ENCODE results near the gene MAST4.

Gene MAST4

DNA sequence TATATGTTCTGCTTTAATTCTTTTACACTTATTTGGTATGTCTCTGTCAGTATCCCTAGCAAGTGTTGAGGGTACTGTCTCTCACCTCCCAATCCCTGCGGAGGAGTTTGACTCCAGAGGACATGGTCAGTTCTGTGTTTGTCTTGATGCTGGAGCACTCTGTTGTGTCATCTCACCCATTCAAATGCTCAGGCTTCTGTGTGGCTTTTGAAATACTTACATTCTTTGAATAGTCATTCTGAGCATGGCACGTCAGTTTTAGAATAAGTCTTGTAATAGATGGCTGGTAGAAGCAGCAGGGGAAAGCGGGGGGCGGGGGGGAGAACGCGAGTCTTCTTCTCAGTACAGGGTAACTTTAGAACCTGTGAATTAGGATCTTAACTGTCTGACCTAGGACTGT is 12.3 kb downstream of the MAST4 start:
- Histone ChIP-seq H3K9ac (no peak overlapping the region), H3K4me3 (ENCODE audit: low read depth, low read length) (no peak overlapping the region), H3K79me2 (no peaks in the 10 kb centered on the region), H3K27me3 (ENCODE audit: control insufficient read depth, insufficient read depth, low read length) (no peaks in the 10 kb centered on the region), H3K36me3 (ENCODE audit: control insufficient read depth, insufficient read depth, low read length) (no peaks in the 10 kb centered on the region), H3K9me3 (ENCODE audit: control insufficient read depth, low read length) (no peaks in the 10 kb centered on the region), H3K4me2 (ENCODE audit: low read length) (no peak overlapping the region), H3K27ac (no peak overlapping the region), H3K4me1 (no peaks in the 10 kb centered on the region), H2AFZ (no peak overlapping the region)
- TF ChIP-seq, protein P1, sequence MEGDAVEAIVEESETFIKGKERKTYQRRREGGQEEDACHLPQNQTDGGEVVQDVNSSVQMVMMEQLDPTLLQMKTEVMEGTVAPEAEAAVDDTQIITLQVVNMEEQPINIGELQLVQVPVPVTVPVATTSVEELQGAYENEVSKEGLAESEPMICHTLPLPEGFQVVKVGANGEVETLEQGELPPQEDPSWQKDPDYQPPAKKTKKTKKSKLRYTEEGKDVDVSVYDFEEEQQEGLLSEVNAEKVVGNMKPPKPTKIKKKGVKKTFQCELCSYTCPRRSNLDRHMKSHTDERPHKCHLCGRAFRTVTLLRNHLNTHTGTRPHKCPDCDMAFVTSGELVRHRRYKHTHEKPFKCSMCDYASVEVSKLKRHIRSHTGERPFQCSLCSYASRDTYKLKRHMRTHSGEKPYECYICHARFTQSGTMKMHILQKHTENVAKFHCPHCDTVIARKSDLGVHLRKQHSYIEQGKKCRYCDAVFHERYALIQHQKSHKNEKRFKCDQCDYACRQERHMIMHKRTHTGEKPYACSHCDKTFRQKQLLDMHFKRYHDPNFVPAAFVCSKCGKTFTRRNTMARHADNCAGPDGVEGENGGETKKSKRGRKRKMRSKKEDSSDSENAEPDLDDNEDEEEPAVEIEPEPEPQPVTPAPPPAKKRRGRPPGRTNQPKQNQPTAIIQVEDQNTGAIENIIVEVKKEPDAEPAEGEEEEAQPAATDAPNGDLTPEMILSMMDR (IDR thresholded peaks at IDR 0.05): no peak

DNA sequence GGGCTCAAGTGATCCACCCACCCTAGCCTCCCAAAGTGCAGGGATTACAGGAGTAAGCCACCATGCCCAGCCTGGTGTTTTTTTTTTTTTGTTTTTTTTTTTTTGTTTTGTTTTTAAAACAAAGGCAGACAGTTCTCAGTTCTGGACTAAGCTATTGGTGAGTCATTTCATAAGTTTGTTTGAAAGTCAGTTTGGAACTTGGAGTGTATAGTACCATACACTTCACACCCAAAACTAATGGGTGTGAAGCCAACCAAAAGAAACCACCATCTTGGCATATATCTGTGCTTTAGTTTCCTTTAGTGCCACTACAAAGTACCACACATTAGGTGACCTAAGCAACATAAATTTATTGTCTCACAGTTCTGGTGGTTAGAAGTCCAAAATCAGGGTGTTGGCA is 13.4 kb downstream of the MAST4 start:
- no peaks in the 10 kb centered on the region for H3K79me2 ChIP-seq
- no peak overlapping the region for H3K9ac ChIP-seq
- H3K4me1 ChIP-seq: no peaks in the 10 kb centered on the region
- TF ChIP-seq, protein P1 (IDR thresholded peaks at IDR 0.05): no peak
- no peaks in the 10 kb centered on the region for H3K36me3 ChIP-seq (ENCODE audit: control insufficient read depth, insufficient read depth, low read length)
- H3K27me3 ChIP-seq (ENCODE audit: control insufficient read depth, insufficient read depth, low read length): no peaks in the 10 kb centered on the region
- H2AFZ ChIP-seq: no peak overlapping the region
- H3K4me2 ChIP-seq (ENCODE audit: low read length): no peak overlapping the region
- no peak overlapping the region for H3K4me3 ChIP-seq (ENCODE audit: low read depth, low read length)
- H3K9me3 ChIP-seq (ENCODE audit: control insufficient read depth, low read length): no peaks in the 10 kb centered on the region
- H3K27ac ChIP-seq: no peak overlapping the region

DNA sequence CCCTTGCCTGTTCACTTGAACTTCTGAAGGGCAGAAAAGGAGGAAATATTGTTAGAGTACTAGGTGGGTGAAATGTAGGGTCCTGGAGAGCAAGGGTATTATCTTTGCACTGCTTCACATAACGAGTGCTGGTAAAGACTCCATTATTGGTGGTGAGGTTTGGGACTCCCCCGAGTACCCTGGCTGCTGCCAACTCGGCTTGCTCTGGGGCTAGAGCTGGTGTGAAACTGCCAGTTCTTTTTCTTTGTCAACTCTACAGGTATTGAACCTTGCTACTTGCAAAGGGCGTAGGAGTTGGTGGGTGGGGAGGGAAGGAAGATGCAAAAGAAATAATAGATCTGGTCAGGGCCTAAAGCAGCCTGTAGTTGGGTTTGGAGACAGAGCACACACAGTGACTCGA is 16.0 kb downstream of the MAST4 start:
- no peak overlapping the region for H3K9ac ChIP-seq
- H3K27ac ChIP-seq: no peak overlapping the region
- TF ChIP-seq, protein P1 (IDR thresholded peaks at IDR 0.05): no peak
- no peaks in the 10 kb centered on the region for H3K36me3 ChIP-seq (ENCODE audit: control insufficient read depth, insufficient read depth, low read length)
- H2AFZ ChIP-seq: no peak overlapping the region
- no peak overlapping the region for H3K4me3 ChIP-seq (ENCODE audit: low read depth, low read length)
- no peaks in the 10 kb centered on the region for H3K4me1 ChIP-seq
- no peak overlapping the region for H3K4me2 ChIP-seq (ENCODE audit: low read length)
- no peaks in the 10 kb centered on the region for H3K9me3 ChIP-seq (ENCODE audit: control insufficient read depth, low read length)
- no peaks in the 10 kb centered on the region for H3K79me2 ChIP-seq
- no peaks in the 10 kb centered on the region for H3K27me3 ChIP-seq (ENCODE audit: control insufficient read depth, insufficient read depth, low read length)

DNA sequence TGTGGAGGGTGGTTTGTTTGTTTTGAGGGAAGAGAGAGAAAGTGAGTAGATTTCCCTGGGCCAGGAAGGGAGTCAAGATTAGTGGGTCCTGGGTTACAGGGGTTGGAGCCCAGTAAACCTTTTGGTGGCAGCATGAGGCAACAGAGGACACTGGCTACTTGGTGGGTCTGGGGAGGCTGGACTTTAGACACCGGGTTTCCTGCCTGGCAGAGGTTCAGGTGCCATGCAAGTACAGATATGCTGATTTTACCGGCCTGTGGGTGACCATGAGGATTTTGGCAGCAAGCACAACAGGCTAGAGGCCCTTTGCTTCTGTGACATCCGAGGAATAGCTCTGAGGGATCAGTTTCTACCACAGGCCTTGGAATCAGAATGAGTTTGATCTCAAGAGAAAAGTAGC is 18.9 kb downstream of the MAST4 start:
- no peak overlapping the region for H2AFZ ChIP-seq
- TF ChIP-seq, protein P1 (IDR thresholded peaks at IDR 0.05): no peak
- no peaks in the 10 kb centered on the region for H3K36me3 ChIP-seq (ENCODE audit: control insufficient read depth, insufficient read depth, low read length)
- no peak overlapping the region for H3K4me3 ChIP-seq (ENCODE audit: low read depth, low read length)
- no peaks in the 10 kb centered on the region for H3K4me1 ChIP-seq
- H3K79me2 ChIP-seq: no peaks in the 10 kb centered on the region
- no peak overlapping the region for H3K4me2 ChIP-seq (ENCODE audit: low read length)
- no peak overlapping the region for H3K9ac ChIP-seq
- no peaks in the 10 kb centered on the region for H3K27me3 ChIP-seq (ENCODE audit: control insufficient read depth, insufficient read depth, low read length)
- no peaks in the 10 kb centered on the region for H3K9me3 ChIP-seq (ENCODE audit: control insufficient read depth, low read length)
- no peak overlapping the region for H3K27ac ChIP-seq

DNA sequence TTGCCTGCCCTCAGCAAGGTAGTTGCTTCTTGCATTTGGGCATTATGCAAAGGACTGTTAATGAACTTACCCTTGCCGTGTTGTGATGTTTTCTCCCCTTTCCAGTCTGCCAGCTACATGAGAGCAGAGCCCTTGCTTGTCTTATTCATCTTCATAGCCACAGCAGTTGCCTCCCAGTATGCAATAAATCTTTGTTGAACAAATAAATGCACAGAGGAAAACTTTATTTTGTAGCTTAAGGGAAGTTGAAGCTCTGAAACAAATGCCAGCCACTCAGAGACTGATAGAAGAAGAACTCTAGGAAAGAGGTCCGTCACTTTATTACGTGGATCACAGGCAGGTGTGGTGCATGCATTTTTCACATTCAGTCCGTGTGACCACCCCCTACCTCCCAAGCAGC is 19.7 kb downstream of the MAST4 start:
- H3K27ac ChIP-seq: no peak overlapping the region

More for the DNA sequence above, 19.7 kb downstream of the MAST4 start:
- H3K9me3 ChIP-seq (ENCODE audit: control insufficient read depth, low read length): no peaks in the 10 kb centered on the region
- TF ChIP-seq, protein P1 (IDR thresholded peaks at IDR 0.05): no peak
- no peak overlapping the region for H3K4me2 ChIP-seq (ENCODE audit: low read length)
- H3K9ac ChIP-seq: no peak overlapping the region
- no peaks in the 10 kb centered on the region for H3K79me2 ChIP-seq
- no peak overlapping the region for H2AFZ ChIP-seq
- no peaks in the 10 kb centered on the region for H3K4me1 ChIP-seq
- no peaks in the 10 kb centered on the region for H3K27me3 ChIP-seq (ENCODE audit: control insufficient read depth, insufficient read depth, low read length)
- H3K36me3 ChIP-seq (ENCODE audit: control insufficient read depth, insufficient read depth, low read length): no peaks in the 10 kb centered on the region
- H3K4me3 ChIP-seq (ENCODE audit: low read depth, low read length): no peak overlapping the region
